Measurements from ENCODE around the gene INSIG1.

Gene INSIG1

DNA sequence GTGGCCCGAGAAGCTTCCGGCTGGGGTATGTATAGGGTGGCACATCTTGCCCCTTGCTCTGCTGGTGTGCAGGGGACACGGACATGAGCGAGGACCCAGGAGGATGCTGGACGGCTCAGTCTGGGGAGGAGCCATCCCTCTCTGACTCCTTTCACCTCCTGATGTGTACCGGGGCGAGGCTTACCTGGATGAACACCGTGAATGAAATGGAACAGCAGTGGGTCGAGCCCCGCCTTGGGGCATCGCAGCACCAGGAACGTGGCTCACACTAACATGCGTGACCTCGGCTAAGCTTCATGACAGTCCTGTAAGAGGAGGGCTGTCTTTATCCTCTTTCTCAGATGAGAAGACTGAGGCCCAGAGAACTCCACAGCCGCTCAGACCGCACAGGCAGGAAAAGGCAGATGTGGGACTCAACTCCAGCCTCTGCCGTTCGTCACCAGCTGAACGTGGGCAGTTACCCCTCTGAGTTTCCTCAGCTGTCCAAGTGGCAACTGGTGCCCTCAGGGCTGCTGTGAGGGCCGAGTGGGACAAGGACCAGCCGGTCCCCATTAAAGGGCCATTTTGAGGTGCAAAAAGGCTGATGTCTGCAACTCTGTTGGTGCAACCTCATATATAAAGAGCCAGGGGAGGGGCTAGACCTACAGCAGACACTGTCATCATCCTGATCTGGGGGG, 54.5 kb downstream of the INSIG1 start:
- no peak overlapping the region for H3K27ac ChIP-seq (ENCODE audit: low read depth, low read length, poor library complexity, severe bottlenecking)
- H3K9me3 ChIP-seq (ENCODE audit: low read length) = no peaks in the 10 kb centered on the region
- peaks cover 3% of the 10 kb centered on the region; the same call in 1 of the 2 replicates for H3K27me3 ChIP-seq (ENCODE audit: insufficient read depth, low read length)
- H4K20me1 ChIP-seq (ENCODE audit: insufficient read depth, low read length) = no peaks in the 10 kb centered on the region
- H3K9me2 ChIP-seq (ENCODE audit: low read depth, low read length) = no peaks in the 10 kb centered on the region
- no peaks in the 10 kb centered on the region for H3K36me3 ChIP-seq (ENCODE audit: insufficient read depth, low read length)
- H3K4me3 ChIP-seq (ENCODE audit: low read depth, low read length, poor library complexity, severe bottlenecking) = no peak overlapping the region
- H3K4me2 ChIP-seq (ENCODE audit: low read length) = no peak overlapping the region
- TF ChIP-seq EZH2 (IDR thresholded peaks at IDR 0.05; ENCODE audit: borderline replicate concordance, low read length) = no peak
- TF ChIP-seq, protein P1, sequence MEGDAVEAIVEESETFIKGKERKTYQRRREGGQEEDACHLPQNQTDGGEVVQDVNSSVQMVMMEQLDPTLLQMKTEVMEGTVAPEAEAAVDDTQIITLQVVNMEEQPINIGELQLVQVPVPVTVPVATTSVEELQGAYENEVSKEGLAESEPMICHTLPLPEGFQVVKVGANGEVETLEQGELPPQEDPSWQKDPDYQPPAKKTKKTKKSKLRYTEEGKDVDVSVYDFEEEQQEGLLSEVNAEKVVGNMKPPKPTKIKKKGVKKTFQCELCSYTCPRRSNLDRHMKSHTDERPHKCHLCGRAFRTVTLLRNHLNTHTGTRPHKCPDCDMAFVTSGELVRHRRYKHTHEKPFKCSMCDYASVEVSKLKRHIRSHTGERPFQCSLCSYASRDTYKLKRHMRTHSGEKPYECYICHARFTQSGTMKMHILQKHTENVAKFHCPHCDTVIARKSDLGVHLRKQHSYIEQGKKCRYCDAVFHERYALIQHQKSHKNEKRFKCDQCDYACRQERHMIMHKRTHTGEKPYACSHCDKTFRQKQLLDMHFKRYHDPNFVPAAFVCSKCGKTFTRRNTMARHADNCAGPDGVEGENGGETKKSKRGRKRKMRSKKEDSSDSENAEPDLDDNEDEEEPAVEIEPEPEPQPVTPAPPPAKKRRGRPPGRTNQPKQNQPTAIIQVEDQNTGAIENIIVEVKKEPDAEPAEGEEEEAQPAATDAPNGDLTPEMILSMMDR (IDR thresholded peaks at IDR 0.05; ENCODE audit: low read length) = no peak
- H2AFZ ChIP-seq (ENCODE audit: low read length) = no peak overlapping the region
- no peaks in the 10 kb centered on the region for H3K79me2 ChIP-seq (ENCODE audit: insufficient read depth, low read length)
- no peaks in the 10 kb centered on the region for H3K4me1 ChIP-seq (ENCODE audit: insufficient read depth, low read length, severe bottlenecking)
- H3F3A ChIP-seq (ENCODE audit: insufficient read depth, low read length) = no peaks in the 10 kb centered on the region
- H3K9ac ChIP-seq (ENCODE audit: low read length) = no peak overlapping the region

DNA sequence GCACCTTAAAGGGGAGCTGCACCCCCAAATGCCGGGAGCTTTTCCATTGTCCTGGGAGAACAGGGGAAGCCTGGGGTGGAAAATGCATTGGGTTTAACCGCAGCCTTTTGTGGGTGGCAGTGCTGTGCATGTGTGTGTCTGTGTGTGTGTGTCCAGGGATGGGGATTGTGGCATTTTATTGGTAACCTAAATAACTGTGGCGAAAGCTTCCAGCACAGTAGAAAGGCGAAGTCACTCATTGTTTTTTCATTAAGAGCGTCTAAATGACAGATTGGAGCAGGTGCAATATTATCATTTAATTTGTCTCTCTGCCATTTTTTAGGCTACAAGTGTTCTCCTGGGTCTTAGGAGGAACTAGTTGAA, 55.1 kb downstream of the INSIG1 start:
- Histone ChIP-seq H2AFZ (ENCODE audit: low read length) (no peak overlapping the region), H4K20me1 (ENCODE audit: insufficient read depth, low read length) (no peaks in the 10 kb centered on the region), H3K79me2 (ENCODE audit: insufficient read depth, low read length) (no peaks in the 10 kb centered on the region), H3K9me2 (ENCODE audit: low read depth, low read length) (no peaks in the 10 kb centered on the region), H3K9ac (ENCODE audit: low read length) (no peak overlapping the region), H3F3A (ENCODE audit: insufficient read depth, low read length) (no peaks in the 10 kb centered on the region), H3K9me3 (ENCODE audit: low read length) (no peaks in the 10 kb centered on the region), H3K27ac (ENCODE audit: low read depth, low read length, poor library complexity, severe bottlenecking) (no peak overlapping the region), H3K4me3 (ENCODE audit: low read depth, low read length, poor library complexity, severe bottlenecking) (no peak overlapping the region), H3K4me1 (ENCODE audit: insufficient read depth, low read length, severe bottlenecking) (no peaks in the 10 kb centered on the region), H3K36me3 (ENCODE audit: insufficient read depth, low read length) (no peaks in the 10 kb centered on the region), H3K4me2 (ENCODE audit: low read length) (no peak overlapping the region), H3K27me3 (ENCODE audit: insufficient read depth, low read length) (peaks cover 3% of the 10 kb centered on the region; the same call in 1 of the 2 replicates)
- TF ChIP-seq, protein P1 (IDR thresholded peaks at IDR 0.05; ENCODE audit: low read length) = no peak
- TF ChIP-seq EZH2 (IDR thresholded peaks at IDR 0.05; ENCODE audit: borderline replicate concordance, low read length) = no peak

DNA sequence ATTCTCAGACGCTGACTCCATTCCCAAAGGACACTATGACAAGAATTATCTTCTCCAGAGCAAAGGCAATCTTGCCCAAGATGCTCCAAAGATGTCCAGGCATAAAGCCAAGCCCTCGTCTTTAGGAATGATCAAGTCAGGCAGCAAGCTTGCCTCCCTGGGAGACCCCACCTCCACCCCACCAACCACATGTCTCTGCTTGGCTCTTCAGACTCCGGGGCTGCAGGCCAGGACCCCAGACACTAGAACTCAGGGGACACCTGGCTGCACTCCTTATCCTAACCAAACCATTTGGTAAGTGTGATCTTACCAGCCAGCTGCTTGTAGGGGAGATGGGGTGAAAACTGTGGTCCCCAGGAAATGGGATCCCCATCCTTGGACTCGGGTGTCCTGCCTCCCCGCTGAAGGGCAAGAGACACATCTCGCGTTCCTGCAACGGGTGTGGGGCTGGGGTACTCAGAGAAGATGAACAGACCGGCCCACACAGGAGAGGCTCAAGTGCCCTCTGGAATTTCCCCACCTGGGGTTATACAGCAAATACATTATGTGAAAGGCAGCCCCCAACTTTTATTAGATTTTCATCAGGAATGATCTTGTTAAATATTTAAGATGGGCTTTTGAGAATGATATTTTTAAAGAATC, 55.7 kb downstream of the INSIG1 start:
- Histone ChIP-seq H3K27ac (ENCODE audit: low read depth, low read length, poor library complexity, severe bottlenecking) (no peak overlapping the region), H3K79me2 (ENCODE audit: insufficient read depth, low read length) (no peaks in the 10 kb centered on the region), H2AFZ (ENCODE audit: low read length) (no peak overlapping the region), H3K9ac (ENCODE audit: low read length) (no peak overlapping the region), H4K20me1 (ENCODE audit: insufficient read depth, low read length) (no peaks in the 10 kb centered on the region), H3K4me1 (ENCODE audit: insufficient read depth, low read length, severe bottlenecking) (no peaks in the 10 kb centered on the region), H3K4me2 (ENCODE audit: low read length) (no peak overlapping the region), H3K27me3 (ENCODE audit: insufficient read depth, low read length) (peaks cover 3% of the 10 kb centered on the region; the same call in 1 of the 2 replicates), H3K36me3 (ENCODE audit: insufficient read depth, low read length) (no peaks in the 10 kb centered on the region), H3K9me2 (ENCODE audit: low read depth, low read length) (no peaks in the 10 kb centered on the region), H3K4me3 (ENCODE audit: low read depth, low read length, poor library complexity, severe bottlenecking) (no peak overlapping the region), H3F3A (ENCODE audit: insufficient read depth, low read length) (no peaks in the 10 kb centered on the region), H3K9me3 (ENCODE audit: low read length) (no peaks in the 10 kb centered on the region)
- TF ChIP-seq, protein P1 (IDR thresholded peaks at IDR 0.05; ENCODE audit: low read length) = no peak
- TF ChIP-seq EZH2 (IDR thresholded peaks at IDR 0.05; ENCODE audit: borderline replicate concordance, low read length) = no peak
